Stimulated activated CD8-positive, alpha-beta memory T cell treated with anti-CD3 and anti-CD28 coated beads, Interleukin-4, amount 100 ng/mL, for 4 hours (primary cell): ENCODE data around the gene LUZP2.

ENCODE experiments used
- DNase-seq, 2 donors: peaks; one replicate each; pipeline ENCODE4 v3.0.0-alpha.2; 2020; ENCODE audit warnings: low read depth in 2 of 2, low spot score in 1 of 2

LUZP2 gene

GRCh38 chr11:24708616-24709015 lies 211.8 kb downstream of the LUZP2 start:
- DNase-seq, result no peak

DNA sequence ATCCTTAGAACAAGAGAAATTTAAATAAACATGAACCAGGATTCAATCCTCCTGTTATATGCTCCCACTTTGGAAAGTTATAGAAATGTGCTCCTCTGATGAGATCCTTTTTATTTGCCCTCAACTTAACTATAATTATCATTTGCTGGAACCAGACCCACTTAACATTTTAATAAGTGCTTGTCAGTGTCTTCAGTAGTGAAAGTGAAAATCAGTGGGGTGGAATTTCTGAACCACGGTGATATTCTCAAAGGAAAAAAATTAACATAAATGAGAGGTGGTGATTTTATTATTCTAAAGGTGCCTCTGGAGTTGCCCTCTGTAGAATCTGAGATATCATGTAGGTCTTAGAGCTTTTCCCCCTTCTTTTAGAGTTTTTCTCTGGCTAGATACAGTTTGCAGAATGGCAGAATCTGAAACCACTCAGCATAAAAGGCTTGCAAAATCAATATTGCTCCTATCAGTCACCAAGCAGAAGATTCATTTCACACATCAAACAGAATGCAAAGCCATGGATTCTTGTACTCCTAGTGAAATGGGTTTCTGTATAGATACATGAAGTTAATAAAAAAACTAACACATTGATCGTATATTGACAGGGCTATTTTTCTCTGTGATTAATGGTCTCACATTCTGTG lies 213.2 kb downstream of the LUZP2 start:
- no peak for DNase-seq

- DNase-seq, result no peak
Observed at GRCh38 chr11:24714601-24715000, 217.7 kb downstream of the LUZP2 start.

GRCh38 chr11:24716403-24716802 lies 219.6 kb downstream of the LUZP2 start:
- DNase-seq, result no peak

DNA sequence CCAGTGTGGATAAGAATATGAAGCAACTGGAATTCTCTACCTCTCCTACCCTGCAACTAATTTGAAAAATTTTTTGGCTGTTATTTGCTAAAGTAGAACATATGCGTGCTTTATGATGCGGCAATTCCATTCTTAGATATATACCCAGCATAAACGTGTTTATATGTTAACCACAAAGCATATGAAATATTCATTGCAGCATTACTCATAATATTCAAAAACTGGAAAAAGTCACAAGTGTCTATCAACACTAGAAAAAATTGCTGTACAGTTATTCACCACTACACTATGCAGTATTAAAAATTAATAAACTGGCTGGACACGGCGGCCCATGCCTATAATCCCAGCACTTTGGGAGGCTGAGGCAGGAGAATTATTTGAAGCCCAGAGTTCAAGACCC lies 226.4 kb downstream of the LUZP2 start:
- DNase-seq, result no peak

DNA sequence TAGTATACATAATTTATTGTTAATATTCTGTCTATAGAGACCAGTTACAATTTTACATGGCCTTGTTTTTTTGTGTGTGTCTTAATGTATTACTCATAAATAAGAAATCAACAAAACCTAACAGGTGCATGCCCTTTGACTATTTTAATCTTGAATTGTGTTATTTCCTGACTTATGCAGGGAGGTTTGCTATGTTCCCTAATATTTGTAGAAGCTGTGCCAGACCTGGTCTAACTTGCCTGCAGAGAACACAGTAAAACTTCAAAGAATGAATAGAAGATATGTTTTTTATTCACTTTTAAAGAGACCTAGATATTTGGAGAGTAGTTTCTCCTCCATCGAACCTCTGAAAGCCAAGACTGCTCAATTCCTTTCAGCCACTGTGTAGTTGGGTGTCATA lies 234.7 kb downstream of the LUZP2 start:
- no peak for DNase-seq

DNA sequence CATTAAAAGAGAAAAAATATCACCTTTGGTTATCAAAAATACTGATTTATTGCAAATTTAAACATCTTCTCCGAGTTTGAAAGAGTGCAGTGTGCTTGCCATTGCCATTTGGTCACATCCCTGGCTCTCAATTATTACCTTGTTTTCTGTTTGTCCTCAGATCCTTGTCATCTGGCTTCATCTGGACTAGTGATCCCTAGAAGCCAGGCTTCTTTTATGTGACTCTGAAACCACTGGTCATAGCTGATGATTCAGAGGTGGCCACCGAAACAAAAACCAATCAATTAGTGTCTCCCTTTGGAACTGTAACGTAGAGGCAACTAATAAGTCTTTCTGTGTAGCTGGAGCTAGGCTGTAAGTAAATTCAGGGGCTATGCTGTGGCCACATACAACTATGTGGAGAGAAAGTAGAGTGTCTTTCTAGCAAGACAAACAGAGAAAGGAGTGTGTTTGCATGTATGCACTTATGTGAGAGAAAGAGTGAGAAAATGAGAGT lies 237.9 kb downstream of the LUZP2 start:
- no peak for DNase-seq

DNA sequence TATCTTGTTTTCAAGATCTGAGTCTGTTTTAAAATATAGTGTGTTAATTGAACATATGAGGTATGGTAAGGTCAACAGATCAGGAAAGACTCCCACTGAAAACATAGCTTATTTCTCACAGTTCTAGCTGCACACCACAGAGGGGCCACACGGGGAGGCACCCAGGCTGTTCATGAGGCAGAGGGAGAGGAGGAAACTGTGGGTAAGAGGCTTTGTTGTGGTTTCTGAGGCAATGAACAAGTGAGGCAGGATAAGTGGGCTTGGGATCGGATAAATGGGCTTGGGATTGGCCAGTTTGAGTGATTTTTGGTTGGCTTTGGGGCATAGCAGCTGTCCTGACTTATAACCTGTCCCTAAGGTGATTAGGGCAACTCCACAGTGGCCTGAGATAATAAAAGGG lies 242.1 kb downstream of the LUZP2 start:
- DNase-seq, result no peak

DNA sequence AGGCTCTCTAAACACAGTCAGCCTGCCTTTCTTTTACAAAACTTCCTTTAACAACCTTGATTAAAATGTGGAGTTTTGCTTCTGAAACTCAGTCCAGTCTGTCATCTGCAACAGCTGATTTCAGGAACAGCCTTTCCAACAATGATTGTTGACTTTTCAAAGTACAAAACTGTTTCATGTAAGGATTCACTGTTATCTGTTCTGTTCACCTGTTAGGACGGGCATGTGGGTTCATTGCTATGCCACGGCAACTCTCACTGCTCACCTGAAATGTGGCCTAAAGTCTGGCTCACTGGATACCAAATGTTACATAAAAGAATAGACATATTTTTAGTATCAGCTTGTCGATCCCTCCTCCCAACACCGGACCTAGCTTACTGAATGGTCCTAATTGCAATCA lies 242.8 kb downstream of the LUZP2 start:
- DNase-seq, result no peak

GRCh38 chr11:24747275-24748251 lies 250.7 kb downstream of the LUZP2 start:
- no peak for DNase-seq

GRCh38 chr11:24748261-24748660 lies 251.4 kb downstream of the LUZP2 start:
- no peak for DNase-seq

DNA sequence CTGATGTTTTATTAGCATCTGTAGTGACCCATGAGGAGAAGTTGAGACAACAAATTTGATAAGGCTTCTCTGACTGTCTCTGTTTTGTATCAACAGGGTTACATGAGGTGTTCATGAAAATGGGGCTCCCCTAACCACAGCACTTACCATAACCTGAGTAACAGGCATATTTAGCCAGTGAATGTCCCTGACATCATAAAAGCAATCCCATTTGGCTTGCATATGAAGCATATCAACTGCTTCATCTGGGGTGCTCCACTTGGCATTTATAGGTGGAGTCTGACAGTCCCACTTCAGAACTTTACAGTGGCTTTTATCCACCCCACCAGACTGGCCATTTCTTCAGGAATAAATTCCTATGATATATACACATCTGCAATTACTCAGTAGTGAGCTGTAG lies 257.6 kb downstream of the LUZP2 start:
- DNase-seq, result no peak

DNA sequence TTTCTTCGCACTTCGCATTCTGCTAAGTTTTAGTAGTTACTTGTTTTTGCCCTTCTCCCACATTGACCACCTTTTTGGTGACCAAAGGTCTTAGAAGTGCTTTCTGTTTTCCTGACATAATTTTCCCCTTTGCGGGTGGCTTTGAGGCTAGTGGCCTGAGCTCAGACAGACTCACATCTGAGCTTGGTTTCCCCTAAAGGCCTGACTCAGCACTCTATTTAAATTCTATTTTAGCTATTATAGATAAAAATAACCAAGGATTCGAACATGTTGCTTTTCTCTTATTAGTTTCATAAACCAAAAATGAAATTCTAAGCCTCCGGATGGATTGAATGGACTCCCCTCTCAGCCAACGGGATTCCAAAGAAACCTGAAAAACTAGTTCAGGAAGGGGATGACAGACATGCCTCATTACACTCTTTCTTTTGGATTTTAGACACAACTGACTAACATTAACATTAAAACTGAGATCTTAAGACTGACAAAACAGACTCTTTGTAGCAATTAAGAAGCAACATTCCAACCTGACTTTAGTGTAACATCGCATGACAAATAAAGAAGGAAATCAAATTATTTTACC lies 258.5 kb downstream of the LUZP2 start:
- no peak for DNase-seq

GRCh38 chr11:24759742-24760141 lies 262.9 kb downstream of the LUZP2 start:
- DNase-seq, result no peak

GRCh38 chr11:24760681-24761080 lies 263.8 kb downstream of the LUZP2 start:
- DNase-seq, result no peak

GRCh38 chr11:24762076-24762475 lies 265.2 kb downstream of the LUZP2 start:
- no peak for DNase-seq

GRCh38 chr11:24767411-24767810 lies 270.6 kb downstream of the LUZP2 start:
- no peak for DNase-seq

GRCh38 chr11:24773322-24773721 lies 276.5 kb downstream of the LUZP2 start:
- no peak for DNase-seq

DNA sequence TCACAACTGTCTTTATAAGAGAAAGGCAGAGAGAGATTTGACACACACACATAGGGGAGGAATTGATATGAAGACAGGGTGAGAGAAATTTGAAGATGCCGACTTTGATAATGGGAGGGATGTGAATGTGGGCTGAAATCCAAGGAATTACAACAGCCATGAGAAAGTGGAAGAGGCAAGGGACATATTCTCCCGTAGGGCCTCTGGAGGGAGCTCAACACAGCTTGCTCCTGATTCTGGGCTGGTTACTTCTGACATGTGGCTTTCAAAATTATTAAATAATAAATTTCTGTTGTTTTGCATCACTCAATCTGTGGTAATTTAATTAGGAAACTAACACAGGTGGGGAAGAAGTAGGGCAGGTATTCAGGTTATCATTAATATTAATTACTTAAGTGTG lies 282.9 kb downstream of the LUZP2 start:
- no peak for DNase-seq

DNA sequence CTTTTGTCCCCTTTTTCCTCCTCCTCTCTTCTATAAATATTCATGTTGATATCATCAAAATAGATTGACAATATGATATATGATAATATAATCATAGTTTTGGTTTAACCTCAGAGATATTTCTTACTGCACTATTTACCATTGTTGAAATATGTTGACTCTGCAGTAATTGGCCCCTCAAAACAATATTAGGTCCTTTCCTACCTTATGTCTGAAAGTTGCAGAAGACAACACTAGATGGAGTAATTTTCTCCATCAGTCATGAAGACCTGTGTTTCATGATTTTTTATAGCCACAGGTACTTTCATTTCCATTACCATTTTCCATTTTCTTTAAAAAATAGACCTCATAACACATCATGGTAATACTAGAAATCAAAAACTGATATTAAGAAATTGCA lies 284.4 kb downstream of the LUZP2 start:
- no peak for DNase-seq

DNA sequence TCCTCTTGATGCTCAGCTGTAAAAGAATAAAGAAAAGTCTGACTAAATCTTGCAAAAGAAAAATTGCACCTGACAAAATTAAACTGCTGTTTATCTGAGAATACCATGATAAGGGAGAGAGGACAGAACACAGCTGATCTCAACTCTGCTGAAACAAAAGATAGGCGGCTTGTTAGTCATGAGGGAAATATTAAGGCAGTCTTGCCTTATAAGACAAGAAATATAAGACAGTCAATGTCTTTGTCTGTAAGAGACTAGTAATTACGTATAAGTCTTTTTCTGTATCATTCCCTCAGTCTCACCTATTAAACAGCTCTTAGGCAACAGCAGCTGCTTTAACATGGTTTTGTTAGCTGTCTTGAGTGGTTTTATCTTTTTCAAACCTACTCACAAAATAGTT lies 296.6 kb downstream of the LUZP2 start:
- no peak for DNase-seq

- no peak for DNase-seq
Observed at GRCh38 chr11:24794064-24794463, 297.2 kb downstream of the LUZP2 start.
